Measurements from ENCODE around the gene CEP112.

The CEP112 gene

GRCh38 chr17:66230922-66231591 lies 39.1 kb upstream of the CEP112 start:
- no peak overlapping the region for H3K4me3 ChIP-seq (ENCODE audit: low read depth, low read length)
- TF ChIP-seq CTCF (IDR thresholded peaks at IDR 0.05; ENCODE audit: borderline replicate concordance, insufficient read depth, low read depth, low read length) = no peak

- no peak for TF ChIP-seq CTCF (IDR thresholded peaks at IDR 0.05; ENCODE audit: borderline replicate concordance, insufficient read depth, low read depth, low read length)
- H3K4me3 ChIP-seq (ENCODE audit: low read depth, low read length) = no peak overlapping the region
Observed at GRCh38 chr17:66229783-66230538, 38.0 kb upstream of the CEP112 start.

- no peak for TF ChIP-seq CTCF (IDR thresholded peaks at IDR 0.05; ENCODE audit: borderline replicate concordance, insufficient read depth, low read depth, low read length)
Observed at GRCh38 chr17:66228887-66229782, 37.2 kb upstream of the CEP112 start, which contains the start of gene APOH. APOH (minus strand) TSS chr17:66229415; CDS start chr17:66229379, 36 bp downstream.

GRCh38 chr17:66227212-66228045 lies 35.5 kb upstream of the CEP112 start:
- TF ChIP-seq CTCF (IDR thresholded peaks at IDR 0.05; ENCODE audit: borderline replicate concordance, insufficient read depth, low read depth, low read length) = no peak

More at GRCh38 chr17:66228887-66229782, 37.2 kb upstream of the CEP112 start, which contains the start of gene APOH:
- H3K4me3 ChIP-seq (ENCODE audit: low read depth, low read length) = no peak within 1 kb of the TSS

GRCh38 chr17:66222798-66223350 lies 30.9 kb upstream of the CEP112 start:
- no peak overlapping the region for H3K4me3 ChIP-seq (ENCODE audit: low read depth, low read length)
- TF ChIP-seq CTCF (IDR thresholded peaks at IDR 0.05; ENCODE audit: borderline replicate concordance, insufficient read depth, low read depth, low read length) = no peak

More at GRCh38 chr17:66227212-66228045, 35.5 kb upstream of the CEP112 start:
- H3K4me3 ChIP-seq (ENCODE audit: low read depth, low read length) = no peak overlapping the region
